Chondrocyte (in vitro differentiated cells): ENCODE measurements around the gene NPBWR2. TPM values are rescaled to one million over a fixed set of nuclear protein-coding genes. Genes with fewer than 3 reads are reported as not detected.
A peak's percentile ranks its signal among the peaks of the same experiment; 100 is the strongest.
"Not testable (repeated sequence)": the region's sequence is repeated elsewhere in the genome, so short reads cannot be mapped to it uniquely, and the experiment has no call there.

Source experiments
- DNase-seq: peaks from one replicate; pipeline ENCODE4 v3.0.0; 2021; ENCODE audit warnings: mixed read lengths, low spot score
- H3K27ac Mint-ChIP-seq: one replicate; pipeline ENCODE4 v1.8.0; 2021; ENCODE audit warnings: mild to moderate bottlenecking, moderate library complexity, mixed read lengths; ENCODE audit not compliant: unreplicated experiment
- H3K27me3 Mint-ChIP-seq: 2 replicates; pipeline ENCODE4 v1.8.0; 2021; ENCODE audit warnings: low read depth, mixed read lengths
- H3K36me3 Mint-ChIP-seq: 2 replicates; pipeline ENCODE4 v1.8.0; 2021; ENCODE audit warnings: low read depth, mixed read lengths
- H3K4me1 Mint-ChIP-seq: 2 replicates; pipeline ENCODE4 v1.8.0; 2021; ENCODE audit warnings: low read depth, mild to moderate bottlenecking, mixed read lengths
- H3K4me3 Mint-ChIP-seq: one replicate; pipeline ENCODE4 v1.8.0; 2021; ENCODE audit warnings: mild to moderate bottlenecking, moderate library complexity, mixed read lengths; ENCODE audit not compliant: unreplicated experiment
- H3K9me3 Mint-ChIP-seq: 2 replicates; pipeline ENCODE4 v1.8.0; 2021; ENCODE audit warnings: low read depth, mixed read lengths
- total RNA-seq: library from RNA; stranded (reverse); gene quantifications from 3 replicates; pipeline ENCODE4 v1.2.1, GENCODE V29; 2021
- TF ChIP-seq, protein P1 (sequence below): fragments of 200-600 bp; sonication (generic); IDR thresholded peaks from 2 replicates; pipeline ENCODE4 v1.5.0; 2021; ENCODE audit warnings: antibody characterized with exemption, mild to moderate bottlenecking, moderate library complexity

The NPBWR2 gene
- total RNA-seq, 1 donor from 2014 or later = not detected

DNA sequence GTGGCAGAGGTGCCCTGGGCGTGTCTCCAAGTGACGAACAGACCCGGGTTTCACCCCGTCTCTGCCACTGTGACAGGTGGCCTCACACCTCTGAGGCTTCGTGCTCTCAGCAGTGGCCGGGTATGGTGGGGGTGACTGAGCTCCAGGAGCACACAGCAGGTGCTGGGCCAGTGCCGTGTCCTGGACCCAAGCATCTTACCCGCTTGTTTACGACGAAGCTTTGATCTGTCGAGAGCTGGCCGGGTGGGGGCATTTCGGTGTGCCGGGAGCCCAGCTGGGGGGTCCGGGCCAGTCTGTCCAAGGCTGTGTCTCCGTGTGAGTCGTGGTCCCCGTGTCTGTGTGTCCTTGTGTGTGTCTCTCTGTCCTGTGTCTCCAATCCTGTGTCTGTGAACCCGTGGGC is 16.0 kb downstream of the NPBWR2 start:
- Mint-ChIP-seq H3K9me3 (no peaks in the 10 kb centered on the region), H3K4me1 (no peaks in the 10 kb centered on the region), H3K4me3 (no peak overlapping the region), H3K36me3 (no peaks in the 10 kb centered on the region), H3K27ac (no peak overlapping the region), H3K27me3 (peaks cover 26% of the 10 kb centered on the region)
- no peak for DNase-seq
- TF ChIP-seq, protein P1, sequence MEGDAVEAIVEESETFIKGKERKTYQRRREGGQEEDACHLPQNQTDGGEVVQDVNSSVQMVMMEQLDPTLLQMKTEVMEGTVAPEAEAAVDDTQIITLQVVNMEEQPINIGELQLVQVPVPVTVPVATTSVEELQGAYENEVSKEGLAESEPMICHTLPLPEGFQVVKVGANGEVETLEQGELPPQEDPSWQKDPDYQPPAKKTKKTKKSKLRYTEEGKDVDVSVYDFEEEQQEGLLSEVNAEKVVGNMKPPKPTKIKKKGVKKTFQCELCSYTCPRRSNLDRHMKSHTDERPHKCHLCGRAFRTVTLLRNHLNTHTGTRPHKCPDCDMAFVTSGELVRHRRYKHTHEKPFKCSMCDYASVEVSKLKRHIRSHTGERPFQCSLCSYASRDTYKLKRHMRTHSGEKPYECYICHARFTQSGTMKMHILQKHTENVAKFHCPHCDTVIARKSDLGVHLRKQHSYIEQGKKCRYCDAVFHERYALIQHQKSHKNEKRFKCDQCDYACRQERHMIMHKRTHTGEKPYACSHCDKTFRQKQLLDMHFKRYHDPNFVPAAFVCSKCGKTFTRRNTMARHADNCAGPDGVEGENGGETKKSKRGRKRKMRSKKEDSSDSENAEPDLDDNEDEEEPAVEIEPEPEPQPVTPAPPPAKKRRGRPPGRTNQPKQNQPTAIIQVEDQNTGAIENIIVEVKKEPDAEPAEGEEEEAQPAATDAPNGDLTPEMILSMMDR = no peak

DNA sequence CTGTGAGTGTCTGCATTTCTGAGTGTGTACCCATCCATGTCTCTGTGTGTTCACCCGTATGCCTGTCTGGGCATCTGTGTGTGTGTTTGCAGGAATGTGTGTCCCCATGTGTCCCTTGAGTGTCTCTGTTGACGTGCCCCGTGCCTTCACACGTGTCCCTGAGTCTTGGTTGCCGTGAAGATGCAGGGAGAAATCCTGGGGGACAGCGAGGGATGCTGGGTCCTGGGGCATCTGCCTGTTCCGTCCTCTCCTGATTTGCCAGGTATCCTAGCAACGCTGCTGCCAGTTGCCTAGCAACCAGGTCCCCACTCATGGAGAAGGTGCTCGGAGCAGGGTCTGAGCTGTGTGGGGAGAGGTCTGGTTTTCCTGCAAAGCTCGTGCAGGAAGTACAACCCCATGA is 17.2 kb downstream of the NPBWR2 start:
- no peak for DNase-seq
- H3K27me3 Mint-ChIP-seq = peaks cover 30% of the 10 kb centered on the region
- H3K4me1 Mint-ChIP-seq = no peaks in the 10 kb centered on the region
- H3K4me3 Mint-ChIP-seq = no peak overlapping the region
- H3K27ac Mint-ChIP-seq = no peak overlapping the region
- no peaks in the 10 kb centered on the region for H3K9me3 Mint-ChIP-seq
- TF ChIP-seq, protein P1 = no peak
- no peaks in the 10 kb centered on the region for H3K36me3 Mint-ChIP-seq

DNA sequence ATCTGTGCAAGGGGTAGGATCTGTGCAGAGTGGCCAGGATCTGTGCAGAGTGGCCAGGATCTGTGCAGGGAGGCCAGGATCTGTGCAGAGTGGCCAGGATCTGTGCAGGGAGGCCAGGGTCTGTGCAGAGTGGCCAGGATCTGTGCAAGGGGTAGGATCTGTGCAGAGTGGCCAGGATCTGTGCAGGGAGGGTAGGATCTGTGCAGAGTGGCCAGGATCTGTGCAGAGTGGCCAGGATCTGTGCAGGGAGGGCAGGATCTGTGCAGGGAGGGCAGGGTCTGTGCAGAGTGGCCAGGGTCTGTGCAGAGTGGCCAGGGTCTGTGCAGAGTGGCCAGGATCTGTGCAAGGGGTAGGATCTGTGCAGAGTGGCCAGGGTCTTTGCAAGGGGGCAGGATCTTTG is 18.8 kb downstream of the NPBWR2 start:
- H3K4me3 Mint-ChIP-seq, DNase-seq, H3K9me3 Mint-ChIP-seq, H3K27ac Mint-ChIP-seq, H3K4me1 Mint-ChIP-seq, H3K36me3 Mint-ChIP-seq: not testable (repeated sequence)
- peaks cover 34% of the 10 kb centered on the region for H3K27me3 Mint-ChIP-seq

DNA sequence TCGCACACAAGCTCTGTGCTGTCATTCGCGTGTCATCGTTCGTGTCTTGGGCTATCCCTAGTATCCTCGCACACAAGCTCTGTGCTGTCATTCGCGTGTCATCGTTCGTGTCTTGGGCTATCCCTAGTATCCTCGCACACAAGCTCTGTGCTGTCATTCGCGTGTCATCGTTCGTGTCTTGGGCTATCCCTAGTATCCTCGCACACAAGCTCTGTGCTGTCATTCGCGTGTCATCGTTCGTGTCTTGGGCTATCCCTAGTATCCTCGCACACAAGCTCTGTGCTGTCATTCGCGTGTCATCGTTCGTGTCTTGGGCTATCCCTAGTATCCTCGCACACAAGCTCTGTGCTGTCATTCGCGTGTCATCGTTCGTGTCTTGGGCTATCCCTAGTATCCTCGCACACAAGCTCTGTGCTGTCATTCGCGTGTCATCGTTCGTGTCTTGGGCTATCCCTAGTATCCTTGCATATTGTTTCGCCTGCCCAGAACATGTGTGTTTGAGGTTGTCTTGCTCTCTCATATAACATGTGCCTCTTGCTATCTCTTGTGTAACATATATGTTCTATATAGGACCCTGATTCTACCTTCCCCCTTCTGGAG is 20.0 kb downstream of the NPBWR2 start:
- not testable (repeated sequence) for H3K4me1 Mint-ChIP-seq, H3K27ac Mint-ChIP-seq, H3K9me3 Mint-ChIP-seq, H3K36me3 Mint-ChIP-seq, H3K4me3 Mint-ChIP-seq, DNase-seq
- H3K27me3 Mint-ChIP-seq = peaks cover 29% of the 10 kb centered on the region

DNA sequence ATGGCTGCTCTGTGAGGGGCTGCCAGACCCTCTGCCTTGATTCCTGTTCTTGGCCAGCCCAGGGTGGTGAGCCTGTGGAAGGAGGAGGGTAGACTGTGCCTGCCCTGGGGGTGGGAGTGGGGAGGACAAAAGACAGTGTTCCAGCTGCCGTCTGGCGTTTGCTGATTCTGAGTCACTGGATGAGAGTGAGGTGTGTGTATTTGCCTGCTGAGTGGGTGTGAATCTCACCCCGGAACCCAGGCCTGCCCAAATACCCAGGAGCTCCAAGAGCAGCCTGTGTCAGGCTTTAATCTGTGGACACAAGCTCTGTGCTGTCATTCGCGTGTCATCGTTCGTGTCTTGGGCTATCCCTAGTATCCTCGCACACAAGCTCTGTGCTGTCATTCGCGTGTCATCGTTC is 20.6 kb downstream of the NPBWR2 start:
- H3K4me1 Mint-ChIP-seq = peaks cover 13% of the 10 kb centered on the region
- DNase-seq = no peak
- TF ChIP-seq, protein P1 = no peak
- no peak overlapping the region for H3K4me3 Mint-ChIP-seq
- H3K9me3 Mint-ChIP-seq = no peaks in the 10 kb centered on the region
- no peak overlapping the region for H3K27ac Mint-ChIP-seq
- peaks cover 29% of the 10 kb centered on the region for H3K27me3 Mint-ChIP-seq
- H3K36me3 Mint-ChIP-seq = no peaks in the 10 kb centered on the region

DNA sequence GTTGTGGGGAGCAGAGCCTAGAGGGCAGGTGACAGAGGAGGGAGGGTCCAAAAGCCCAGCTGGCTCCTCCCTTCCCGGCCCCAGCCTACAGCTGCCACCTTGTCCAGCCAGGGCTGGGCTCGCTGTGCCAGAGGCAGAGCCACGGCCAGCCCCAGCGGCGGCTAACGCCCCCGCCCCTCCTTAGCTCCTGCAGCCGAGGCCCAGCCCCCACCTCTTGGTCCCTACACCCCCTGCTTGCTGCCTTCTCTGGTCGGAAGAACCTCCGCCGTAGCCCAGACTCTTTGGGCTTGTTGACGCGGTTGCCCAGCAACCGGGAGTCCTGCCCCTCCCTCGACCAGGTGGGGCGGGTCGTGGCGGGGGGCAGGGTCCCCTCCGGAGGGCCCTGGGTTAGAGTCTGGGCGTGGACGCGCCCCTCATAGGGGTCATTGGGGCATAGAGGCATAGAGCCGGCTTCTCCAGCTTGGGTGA is 22.6 kb downstream of the NPBWR2 start:
- TF ChIP-seq, protein P1 = no peak
- no peaks in the 10 kb centered on the region for H3K36me3 Mint-ChIP-seq
- H3K4me1 Mint-ChIP-seq = peaks cover 23% of the 10 kb centered on the region
- no peak overlapping the region for H3K27ac Mint-ChIP-seq
- DNase-seq = no peak
- peak overlapping the region; percentile 78 for H3K4me3 Mint-ChIP-seq
- H3K27me3 Mint-ChIP-seq = peaks cover 24% of the 10 kb centered on the region
- no peaks in the 10 kb centered on the region for H3K9me3 Mint-ChIP-seq
